Measurements from ENCODE around the gene TEX19.
"Not testable (repeated sequence)": the region's sequence is repeated elsewhere in the genome, so short reads cannot be mapped to it uniquely, and the experiment has no call there.

TEX19 gene

DNA sequence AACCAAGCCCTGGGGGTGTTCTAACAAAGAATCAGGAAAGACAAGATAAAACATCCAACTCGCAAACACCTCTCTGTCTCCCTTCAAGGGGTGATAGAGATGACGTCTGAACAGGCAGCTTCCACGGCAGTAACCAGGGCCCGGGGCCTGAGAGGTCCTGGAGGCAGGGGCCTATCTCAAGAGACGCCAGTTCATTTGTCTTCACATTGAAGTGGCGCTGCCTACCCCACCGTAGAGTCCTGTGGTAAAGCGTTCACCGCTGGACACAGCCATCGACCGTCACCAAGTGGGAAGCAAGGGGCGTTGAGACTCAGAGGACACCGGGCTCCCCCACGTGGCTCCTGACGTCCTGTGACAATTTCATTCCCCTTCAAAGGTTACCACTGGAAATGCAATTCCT, 33.9 kb downstream of the TEX19 start:
- DNase-seq, result no peak

- no peak for DNase-seq
Observed at GRCh38 chr17:82394278-82394677, 35.2 kb downstream of the TEX19 start.

- DNase-seq, result no peak
Observed at GRCh38 chr17:82396601-82397435, 37.8 kb downstream of the TEX19 start.

DNA sequence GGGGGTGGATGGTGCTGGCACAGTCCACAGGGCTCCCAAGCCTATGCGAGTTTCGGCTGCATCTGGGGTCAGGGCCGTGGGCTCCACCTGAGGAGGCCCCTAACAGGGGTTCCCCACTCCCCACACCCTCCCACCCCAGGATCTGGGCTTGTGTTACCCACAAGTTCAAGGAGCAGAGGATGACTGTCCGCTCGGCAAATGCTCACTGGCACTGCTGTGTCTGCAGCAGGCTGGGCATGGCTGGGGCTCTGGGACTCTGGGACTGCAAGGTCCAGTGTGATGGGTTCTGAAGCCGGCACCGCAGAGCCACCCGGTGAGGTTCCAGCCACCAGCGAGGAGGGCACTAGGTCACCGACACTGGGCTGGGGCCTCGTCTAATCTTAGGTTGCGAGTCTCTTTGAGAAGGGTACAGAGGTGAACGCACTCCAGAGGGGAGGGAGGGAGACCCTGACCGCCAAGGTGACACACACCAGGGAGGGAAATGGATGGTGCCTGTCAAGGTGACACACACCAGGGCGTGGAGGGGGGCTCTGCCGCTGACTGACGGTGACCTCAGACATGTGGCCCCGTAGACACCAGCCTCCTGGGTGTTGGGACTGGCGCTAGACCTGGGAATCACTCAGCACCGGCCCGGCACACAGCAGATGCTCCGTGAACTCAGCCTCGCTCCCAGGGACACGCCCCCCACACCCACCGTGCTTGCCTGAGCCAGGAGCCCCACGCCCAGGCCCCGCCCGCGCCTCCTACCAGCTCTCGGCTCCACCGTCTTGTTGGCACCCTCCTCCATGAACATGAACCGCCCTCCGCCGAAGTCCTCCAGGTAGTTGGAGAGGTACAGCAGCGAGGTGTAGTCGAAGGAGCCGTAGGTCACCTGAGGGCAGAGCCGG, 38.6 kb downstream of the TEX19 start:
- no peak for DNase-seq

GRCh38 chr17:82399041-82399441, 40.0 kb downstream of the TEX19 start:
- DNase-seq, result no peak

- DNase-seq, result no peak
Observed at GRCh38 chr17:82399601-82400101, 40.6 kb downstream of the TEX19 start.

- no peak for DNase-seq
Observed at GRCh38 chr17:82400206-82400605, 41.2 kb downstream of the TEX19 start.

DNA sequence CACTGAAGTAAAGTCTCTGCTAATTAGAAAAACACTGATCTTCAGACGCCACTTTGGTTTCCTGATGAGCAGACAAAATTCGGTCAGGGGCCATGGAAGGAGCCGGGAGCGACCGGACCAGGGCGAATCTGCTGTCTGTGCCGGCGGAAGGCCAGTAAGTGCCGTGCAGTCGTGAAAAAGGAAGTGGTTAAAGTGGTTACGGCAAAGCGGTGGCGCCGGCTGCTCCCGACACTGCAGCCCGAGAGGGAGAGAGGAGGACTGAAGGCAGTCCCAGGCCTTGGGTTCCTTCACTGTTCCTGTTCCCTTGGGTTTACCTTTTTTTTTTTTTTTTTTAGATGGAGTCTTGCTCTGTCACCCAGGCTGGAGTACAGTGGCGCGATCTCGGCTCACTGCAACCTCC, 41.8 kb downstream of the TEX19 start:
- DNase-seq, result peak; percentile 70

- no peak for DNase-seq
Observed at GRCh38 chr17:82402865-82403264, 43.8 kb downstream of the TEX19 start.

DNA sequence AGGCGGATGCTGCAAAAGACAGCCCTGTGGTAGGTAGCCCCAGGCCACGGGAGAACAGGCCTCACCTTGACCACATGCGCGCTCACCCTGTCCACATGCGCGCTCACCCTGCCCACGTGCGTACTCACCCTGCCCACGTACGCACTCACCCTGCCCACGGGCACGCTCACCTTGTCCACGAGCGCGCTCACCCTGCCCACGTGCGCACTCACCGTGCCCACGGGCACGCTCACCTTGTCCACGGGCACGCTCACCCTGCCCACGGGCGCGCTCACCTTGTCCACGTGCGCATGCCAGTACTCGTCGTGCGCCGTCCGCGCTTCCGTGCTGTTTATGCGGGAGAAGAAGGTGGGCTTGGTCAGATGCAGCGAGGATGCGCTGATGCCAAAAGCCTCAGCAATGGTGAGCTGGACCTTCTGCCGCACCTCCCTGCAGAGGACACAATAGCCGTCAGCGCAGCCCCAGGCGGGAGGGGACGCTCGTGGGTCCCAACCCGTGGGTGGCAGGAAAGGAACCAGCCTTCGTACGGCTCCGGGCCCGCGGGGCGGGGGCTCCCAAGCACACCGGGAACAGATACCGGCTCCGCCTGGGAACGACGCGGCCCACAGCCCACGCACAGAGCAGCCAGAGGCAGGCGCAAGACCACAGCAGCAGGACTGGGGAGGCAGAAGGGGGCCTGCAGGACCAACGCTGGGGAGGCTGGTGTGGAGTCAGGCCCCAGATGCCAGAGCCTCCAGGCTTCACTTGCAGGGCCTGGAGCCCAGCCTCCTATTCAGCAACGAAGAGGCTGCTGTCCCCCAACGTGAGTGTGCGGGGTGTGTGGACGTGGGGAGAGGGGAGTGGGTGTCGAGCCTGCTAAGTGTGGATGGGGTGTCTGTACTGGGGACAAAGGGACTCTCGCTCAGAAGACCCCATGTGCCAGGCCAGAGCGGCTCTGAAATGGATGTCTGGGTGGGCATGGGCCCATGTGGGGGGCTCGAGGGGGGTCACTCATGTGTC, 44.9 kb downstream of the TEX19 start:
- no peak for DNase-seq

- no peak for DNase-seq
Observed at GRCh38 chr17:82405051-82405450, 46.0 kb downstream of the TEX19 start.

- no peak for DNase-seq
Observed at GRCh38 chr17:82406131-82406671, 47.2 kb downstream of the TEX19 start.

- DNase-seq, result no peak
Observed at GRCh38 chr17:82407255-82407654, 48.2 kb downstream of the TEX19 start.

GRCh38 chr17:82408288-82408937, 49.4 kb downstream of the TEX19 start:
- DNase-seq, result no peak

DNA sequence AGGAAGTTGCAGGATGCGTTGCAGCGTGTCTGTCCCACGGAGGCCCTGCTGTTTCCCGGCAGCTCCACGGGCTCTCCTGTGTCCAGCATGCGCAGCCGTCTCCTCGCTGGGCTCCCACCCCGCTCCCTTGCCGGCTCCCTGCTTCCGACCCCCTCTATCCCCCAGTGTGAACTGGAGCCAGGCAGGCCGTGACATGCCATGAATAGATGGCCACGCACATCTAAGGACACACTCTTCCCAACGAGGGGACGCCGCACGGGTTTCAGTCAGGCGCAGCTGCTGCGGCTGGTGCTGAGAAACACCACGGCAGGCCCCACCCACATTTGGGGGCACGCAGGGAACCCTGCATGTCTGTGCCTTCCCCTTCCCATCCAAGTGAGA, 49.9 kb downstream of the TEX19 start:
- no peak for DNase-seq

GRCh38 chr17:82410014-82410716, 51.1 kb downstream of the TEX19 start:
- DNase-seq, result no peak

DNA sequence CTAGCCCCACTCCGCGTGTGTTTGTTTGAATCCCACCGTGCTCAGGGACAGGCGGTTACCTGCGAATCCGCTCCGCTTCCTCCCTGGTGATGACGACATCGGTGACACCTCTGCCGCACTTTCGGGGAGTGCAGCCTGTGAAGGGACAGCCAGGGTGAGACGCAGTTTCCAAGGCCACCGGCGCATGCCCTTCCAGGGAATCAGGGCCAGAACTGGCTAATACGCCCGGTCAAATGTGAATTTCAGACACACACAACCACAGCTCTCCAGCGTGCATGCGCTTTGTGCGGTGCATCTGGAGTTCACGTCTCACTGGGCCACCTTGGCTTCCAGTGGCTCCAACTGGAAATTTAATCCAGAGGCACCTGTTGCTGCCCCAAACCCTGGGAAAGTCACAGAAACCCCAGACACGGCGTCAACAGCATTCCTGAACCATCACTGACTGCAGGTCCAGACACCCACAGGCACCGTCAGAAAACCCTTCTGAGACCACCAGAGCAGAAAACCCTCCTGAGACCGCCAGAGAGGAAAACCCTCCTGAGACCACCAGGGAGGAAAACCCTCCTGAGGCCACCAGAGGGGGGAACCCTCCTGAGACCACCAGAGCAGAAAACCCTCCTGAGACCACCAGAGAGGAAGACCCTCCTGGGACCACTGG, 52.5 kb downstream of the TEX19 start:
- no peak for DNase-seq

- not testable (repeated sequence) for DNase-seq
Observed at GRCh38 chr17:82412081-82412480, 53.0 kb downstream of the TEX19 start.

DNA sequence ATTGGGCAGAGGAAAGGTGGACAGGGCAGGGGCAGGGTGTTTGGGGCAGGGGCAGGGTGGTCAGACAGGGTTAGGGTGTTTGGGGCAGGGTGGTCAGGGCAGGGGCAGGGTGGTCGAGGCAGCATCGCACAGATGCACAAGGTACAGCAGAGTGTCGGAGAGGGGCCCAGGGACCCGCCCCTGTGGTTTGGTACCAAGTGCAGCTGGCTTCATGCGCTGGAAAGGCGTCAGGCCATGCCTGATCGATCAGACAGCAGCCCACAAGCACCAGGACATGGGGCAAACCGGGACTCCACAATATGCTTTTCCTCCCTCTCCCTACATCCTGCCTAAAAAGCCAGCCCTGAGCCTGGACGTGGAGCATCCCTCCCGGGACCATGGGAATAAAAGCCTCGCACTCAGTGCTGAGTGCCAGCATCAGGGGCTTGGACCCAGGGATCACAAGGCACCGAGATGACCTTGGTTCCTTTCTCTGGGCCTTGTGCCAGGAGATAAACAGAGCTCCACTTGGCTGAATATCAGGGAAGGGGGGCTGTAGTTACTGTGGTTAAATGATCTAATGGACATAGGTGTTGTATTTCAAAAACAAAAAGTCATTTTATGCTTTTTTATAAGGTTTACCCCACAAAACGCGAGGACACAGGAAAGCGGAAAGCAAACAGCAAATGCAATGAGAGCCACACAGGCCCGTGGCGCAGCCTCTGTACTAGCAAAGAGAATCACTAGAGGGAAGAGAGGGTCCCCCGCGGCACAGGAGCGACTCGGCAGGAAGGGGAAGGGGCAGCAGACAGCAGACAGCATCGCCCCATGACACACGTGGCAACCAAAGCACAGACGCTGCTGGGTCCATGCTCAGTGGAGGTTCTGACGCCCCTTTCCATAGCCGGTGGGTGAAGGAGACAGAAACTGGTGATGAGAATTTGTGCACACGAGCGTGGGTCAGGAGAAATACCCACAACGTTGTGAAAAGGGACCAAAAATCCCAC, 53.8 kb downstream of the TEX19 start:
- DNase-seq, result no peak
